ENCODE measurements around the gene LRIG3. TPM values are rescaled to one million over a fixed set of nuclear protein-coding genes. Genes with fewer than 3 reads are reported as not detected.

Gene LRIG3
- total and polyA plus RNA-seq, 4 donors: 2.9 to 17.0 (median 10.7) TPM

DNA sequence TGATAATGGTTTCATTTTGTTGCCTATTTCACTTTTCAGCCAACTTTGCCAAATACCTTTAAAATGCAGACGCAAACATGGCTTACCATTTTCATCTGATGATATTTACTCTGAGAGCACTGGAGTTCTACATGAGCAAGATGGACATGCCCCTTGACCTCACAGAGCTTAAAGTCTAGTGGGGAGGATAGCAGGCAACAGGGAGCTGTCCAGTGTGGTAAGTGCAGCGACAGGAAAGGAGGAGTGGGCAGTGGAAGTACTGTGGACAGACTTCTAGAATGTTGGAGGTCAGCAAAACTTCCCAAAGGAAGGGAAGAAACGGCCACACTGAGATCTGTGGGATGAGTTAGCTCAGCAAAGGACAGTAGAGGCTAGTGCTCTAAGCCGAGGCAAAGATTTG lies 25.3 kb downstream of the LRIG3 start:
- no peaks in the 10 kb centered on the region for H3K4me1 ChIP-seq (ENCODE audit: control insufficient read depth in 4 of 4, insufficient read depth in 4 of 4, low read length in 3 of 4)

GRCh38 chr12:58894040-58894439 lies 26.3 kb downstream of the LRIG3 start:
- H3K27ac ChIP-seq (ENCODE audit: low read depth in 1 of 2, low read length in 2 of 2): no peak overlapping the region
- no peak overlapping the region for H3K4me3 ChIP-seq (ENCODE audit: low read depth in 1 of 3, low read length in 3 of 3)
- no peaks in the 10 kb centered on the region for H3K9me3 ChIP-seq (ENCODE audit: control insufficient read depth in 4 of 4, low read length in 3 of 4)
- DNase-seq (ENCODE audit: low spot score): no peak
- no peak overlapping the region for H3K9ac ChIP-seq (ENCODE audit: low read depth in 1 of 2, low read length in 2 of 2)
- H3K4me1 ChIP-seq (ENCODE audit: control insufficient read depth in 4 of 4, insufficient read depth in 4 of 4, low read length in 3 of 4): no peaks in the 10 kb centered on the region
- 82% methylated on average over 6 of the region's 6 CpGs for WGBS
- peaks cover 0 to 10% (median 7%) of the 10 kb centered on the region in 4 donors for H3K36me3 ChIP-seq (ENCODE audit: control insufficient read depth in 4 of 4, insufficient read depth in 3 of 4, low read depth in 1 of 4, low read length in 3 of 4)
- no peaks in the 10 kb centered on the region for H3K27me3 ChIP-seq (ENCODE audit: control insufficient read depth in 4 of 4, insufficient read depth in 4 of 4, low read length in 3 of 4)
- TF ChIP-seq GABPA (IDR thresholded peaks at IDR 0.05 in 1 of 2, conservative IDR thresholded peaks at IDR 0.05 in 1 of 2) (no peak), REST (IDR thresholded peaks at IDR 0.05) (no peak), TAF1 (conservative IDR thresholded peaks at IDR 0.05) (no peak), RXRA (IDR thresholded peaks at IDR 0.05) (no peak), YY1 (IDR thresholded peaks at IDR 0.05) (no peak), EGR1 (IDR thresholded peaks at IDR 0.05; ENCODE audit: low read depth in 2 of 2) (no peak)
- TF ChIP-seq, protein P1, sequence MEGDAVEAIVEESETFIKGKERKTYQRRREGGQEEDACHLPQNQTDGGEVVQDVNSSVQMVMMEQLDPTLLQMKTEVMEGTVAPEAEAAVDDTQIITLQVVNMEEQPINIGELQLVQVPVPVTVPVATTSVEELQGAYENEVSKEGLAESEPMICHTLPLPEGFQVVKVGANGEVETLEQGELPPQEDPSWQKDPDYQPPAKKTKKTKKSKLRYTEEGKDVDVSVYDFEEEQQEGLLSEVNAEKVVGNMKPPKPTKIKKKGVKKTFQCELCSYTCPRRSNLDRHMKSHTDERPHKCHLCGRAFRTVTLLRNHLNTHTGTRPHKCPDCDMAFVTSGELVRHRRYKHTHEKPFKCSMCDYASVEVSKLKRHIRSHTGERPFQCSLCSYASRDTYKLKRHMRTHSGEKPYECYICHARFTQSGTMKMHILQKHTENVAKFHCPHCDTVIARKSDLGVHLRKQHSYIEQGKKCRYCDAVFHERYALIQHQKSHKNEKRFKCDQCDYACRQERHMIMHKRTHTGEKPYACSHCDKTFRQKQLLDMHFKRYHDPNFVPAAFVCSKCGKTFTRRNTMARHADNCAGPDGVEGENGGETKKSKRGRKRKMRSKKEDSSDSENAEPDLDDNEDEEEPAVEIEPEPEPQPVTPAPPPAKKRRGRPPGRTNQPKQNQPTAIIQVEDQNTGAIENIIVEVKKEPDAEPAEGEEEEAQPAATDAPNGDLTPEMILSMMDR (IDR thresholded peaks at IDR 0.05; ENCODE audit: low read depth, low read length, missing input control): no peak
- TF ChIP-seq, protein P2, sequence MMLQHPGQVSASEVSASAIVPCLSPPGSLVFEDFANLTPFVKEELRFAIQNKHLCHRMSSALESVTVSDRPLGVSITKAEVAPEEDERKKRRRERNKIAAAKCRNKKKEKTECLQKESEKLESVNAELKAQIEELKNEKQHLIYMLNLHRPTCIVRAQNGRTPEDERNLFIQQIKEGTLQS (IDR thresholded peaks at IDR 0.05): no peak

More for the DNA sequence above, 25.3 kb downstream of the LRIG3 start:
- no peak overlapping the region for H3K9ac ChIP-seq (ENCODE audit: low read depth in 1 of 2, low read length in 2 of 2)
- H3K36me3 ChIP-seq (ENCODE audit: control insufficient read depth in 4 of 4, insufficient read depth in 3 of 4, low read depth in 1 of 4, low read length in 3 of 4): peaks cover 0 to under 1% (median under 1%) of the 10 kb centered on the region in 4 donors
- WGBS: 89% methylated on average over 4 of the region's 4 CpGs
- no peak for DNase-seq (ENCODE audit: low spot score)
- H3K4me3 ChIP-seq (ENCODE audit: low read depth in 1 of 3, low read length in 3 of 3): no peak overlapping the region
- TF ChIP-seq HNF4G (IDR thresholded peaks at IDR 0.05) (no peak), NR2F2 (IDR thresholded peaks at IDR 0.05) (no peak), TAF1 (conservative IDR thresholded peaks at IDR 0.05) (no peak), HNF4A (conservative IDR thresholded peaks at IDR 0.05) (no peak), GABPA (IDR thresholded peaks at IDR 0.05 in 1 of 2, conservative IDR thresholded peaks at IDR 0.05 in 1 of 2) (no peak), FOXA2 (IDR thresholded peaks at IDR 0.05) (no peak), FOXA1 (IDR thresholded peaks at IDR 0.05) (no peak), RXRA (IDR thresholded peaks at IDR 0.05) (no peak), EGR1 (IDR thresholded peaks at IDR 0.05; ENCODE audit: low read depth in 2 of 2) (no peak), REST (IDR thresholded peaks at IDR 0.05) (no peak), RAD21 (IDR thresholded peaks at IDR 0.05) (no peak), JUND (IDR thresholded peaks at IDR 0.05) (no peak)
- TF ChIP-seq, protein P3, sequence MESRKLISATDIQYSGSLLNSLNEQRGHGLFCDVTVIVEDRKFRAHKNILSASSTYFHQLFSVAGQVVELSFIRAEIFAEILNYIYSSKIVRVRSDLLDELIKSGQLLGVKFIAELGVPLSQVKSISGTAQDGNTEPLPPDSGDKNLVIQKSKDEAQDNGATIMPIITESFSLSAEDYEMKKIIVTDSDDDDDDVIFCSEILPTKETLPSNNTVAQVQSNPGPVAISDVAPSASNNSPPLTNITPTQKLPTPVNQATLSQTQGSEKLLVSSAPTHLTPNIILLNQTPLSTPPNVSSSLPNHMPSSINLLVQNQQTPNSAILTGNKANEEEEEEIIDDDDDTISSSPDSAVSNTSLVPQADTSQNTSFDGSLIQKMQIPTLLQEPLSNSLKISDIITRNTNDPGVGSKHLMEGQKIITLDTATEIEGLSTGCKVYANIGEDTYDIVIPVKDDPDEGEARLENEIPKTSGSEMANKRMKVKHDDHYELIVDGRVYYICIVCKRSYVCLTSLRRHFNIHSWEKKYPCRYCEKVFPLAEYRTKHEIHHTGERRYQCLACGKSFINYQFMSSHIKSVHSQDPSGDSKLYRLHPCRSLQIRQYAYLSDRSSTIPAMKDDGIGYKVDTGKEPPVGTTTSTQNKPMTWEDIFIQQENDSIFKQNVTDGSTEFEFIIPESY (IDR thresholded peaks at IDR 0.05): no peak
- TF ChIP-seq, protein P2 (IDR thresholded peaks at IDR 0.05): no peak
- no peak overlapping the region for H3K27ac ChIP-seq (ENCODE audit: low read depth in 1 of 2, low read length in 2 of 2)
- no peaks in the 10 kb centered on the region for H3K9me3 ChIP-seq (ENCODE audit: control insufficient read depth in 4 of 4, low read length in 3 of 4)
- H3K27me3 ChIP-seq (ENCODE audit: control insufficient read depth in 4 of 4, insufficient read depth in 4 of 4, low read length in 3 of 4): no peaks in the 10 kb centered on the region

Measured in liver (tissue), 9 donors.